Measurements from ENCODE around the gene SRBD1.

The SRBD1 gene

GRCh38 chr2:45406621-45407020 lies 204.4 kb downstream of the SRBD1 start:
- DNase-seq = no peak

- no peak for DNase-seq
Measured at GRCh38 chr2:45404807-45405297, 206.2 kb downstream of the SRBD1 start.

- no peak for DNase-seq
Measured at GRCh38 chr2:45403036-45403435, 208.0 kb downstream of the SRBD1 start.

- no peak for DNase-seq
Measured at GRCh38 chr2:45401431-45401922, 209.6 kb downstream of the SRBD1 start.

- no peak for DNase-seq
Measured at GRCh38 chr2:45399040-45399784, 211.9 kb downstream of the SRBD1 start.

- DNase-seq = no peak
Measured at GRCh38 chr2:45397292-45397691, 213.8 kb downstream of the SRBD1 start.

- DNase-seq = no peak
Measured at GRCh38 chr2:45396671-45397070, 214.4 kb downstream of the SRBD1 start.

GRCh38 chr2:45394842-45395241 lies 216.2 kb downstream of the SRBD1 start:
- DNase-seq = no peak

GRCh38 chr2:45394216-45394615 lies 216.9 kb downstream of the SRBD1 start:
- DNase-seq = no peak

GRCh38 chr2:45391866-45392265 lies 219.2 kb downstream of the SRBD1 start:
- DNase-seq = no peak

GRCh38 chr2:45390861-45391260 lies 220.2 kb downstream of the SRBD1 start:
- DNase-seq = no peak

- DNase-seq = no peak
Measured at GRCh38 chr2:45390441-45390840, 220.6 kb downstream of the SRBD1 start.

- DNase-seq = no peak
Measured at GRCh38 chr2:45388541-45389100, 222.4 kb downstream of the SRBD1 start.

- no peak for DNase-seq
Measured at GRCh38 chr2:45382744-45383143, 228.3 kb downstream of the SRBD1 start.

- DNase-seq = no peak
Measured at GRCh38 chr2:45380131-45380836, 230.8 kb downstream of the SRBD1 start.

- no peak for DNase-seq
Measured at GRCh38 chr2:45379399-45380087, 231.5 kb downstream of the SRBD1 start.

GRCh38 chr2:45373534-45373933 lies 237.5 kb downstream of the SRBD1 start:
- no peak for DNase-seq

GRCh38 chr2:45370369-45370768 lies 240.7 kb downstream of the SRBD1 start:
- peak; percentile 23 for DNase-seq

GRCh38 chr2:45368792-45369191 lies 242.3 kb downstream of the SRBD1 start:
- DNase-seq = no peak

GRCh38 chr2:45361666-45362065 lies 249.4 kb downstream of the SRBD1 start:
- no peak for DNase-seq

- no peak for DNase-seq
Measured at GRCh38 chr2:45354776-45355175, 256.3 kb downstream of the SRBD1 start.

GRCh38 chr2:45353879-45354278 lies 257.2 kb downstream of the SRBD1 start:
- peak; percentile 51 for DNase-seq

GRCh38 chr2:45352506-45352905 lies 258.6 kb downstream of the SRBD1 start:
- DNase-seq = no peak
